GM12875 (cell line): ENCODE results near the gene SCUBE1.

ENCODE experiments used
- H3K4me3 ChIP-seq: one replicate; pipeline ENCODE4 v1.5.1; 2011; ENCODE audit warnings: low read depth, low read length, control low read depth
- TF ChIP-seq, protein P1 (sequence below): IDR thresholded peaks from 2 replicates; pipeline ENCODE4 v1.5.1; 2011; ENCODE audit warnings: low read depth, mild to moderate bottlenecking, control low read depth, inconsistent platforms, low read length, moderate library complexity, borderline replicate concordance; ENCODE audit not compliant: insufficient read depth

Gene SCUBE1

DNA sequence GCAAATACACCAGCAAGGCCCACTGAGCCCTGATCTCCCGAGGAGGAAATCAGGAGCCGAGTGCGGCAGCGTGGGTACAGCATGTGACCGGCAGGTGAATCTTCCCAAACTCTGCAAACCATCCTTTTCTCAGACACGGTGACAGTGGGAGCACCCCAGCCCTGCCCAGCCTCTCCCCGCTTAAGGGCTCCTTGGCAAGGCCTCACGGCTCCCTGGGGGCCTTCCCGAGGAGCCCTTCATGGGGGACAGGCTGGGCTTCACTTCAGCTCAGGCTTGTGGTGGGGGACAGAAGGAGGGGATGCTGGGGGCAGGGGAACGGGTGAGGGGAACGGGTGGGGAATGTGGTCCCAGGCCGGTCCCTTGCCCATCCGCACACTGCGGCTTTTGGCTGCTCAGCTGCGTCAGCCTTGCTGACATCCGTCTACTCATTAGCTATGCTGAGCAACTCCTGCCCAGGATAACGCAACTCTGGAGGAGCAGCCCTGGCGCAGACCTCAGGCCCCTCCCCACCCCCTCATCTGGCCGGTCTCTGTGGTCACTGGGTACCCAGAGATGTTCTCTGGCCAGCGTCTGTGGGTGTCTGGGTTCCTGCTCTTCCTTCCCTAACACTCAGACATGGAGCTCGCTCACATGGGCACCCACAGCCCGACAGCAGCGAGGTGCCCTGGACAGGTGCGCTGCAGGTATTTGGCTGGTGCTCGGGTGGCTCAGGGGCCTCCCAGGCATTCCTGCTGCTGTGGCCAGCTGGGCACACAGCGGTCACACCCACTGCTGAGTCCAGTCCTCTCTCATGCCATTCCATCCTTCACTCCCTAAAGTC lies 134.3 kb downstream of the SCUBE1 start:
- H3K4me3 ChIP-seq: no peak overlapping the region
- TF ChIP-seq, protein P1, sequence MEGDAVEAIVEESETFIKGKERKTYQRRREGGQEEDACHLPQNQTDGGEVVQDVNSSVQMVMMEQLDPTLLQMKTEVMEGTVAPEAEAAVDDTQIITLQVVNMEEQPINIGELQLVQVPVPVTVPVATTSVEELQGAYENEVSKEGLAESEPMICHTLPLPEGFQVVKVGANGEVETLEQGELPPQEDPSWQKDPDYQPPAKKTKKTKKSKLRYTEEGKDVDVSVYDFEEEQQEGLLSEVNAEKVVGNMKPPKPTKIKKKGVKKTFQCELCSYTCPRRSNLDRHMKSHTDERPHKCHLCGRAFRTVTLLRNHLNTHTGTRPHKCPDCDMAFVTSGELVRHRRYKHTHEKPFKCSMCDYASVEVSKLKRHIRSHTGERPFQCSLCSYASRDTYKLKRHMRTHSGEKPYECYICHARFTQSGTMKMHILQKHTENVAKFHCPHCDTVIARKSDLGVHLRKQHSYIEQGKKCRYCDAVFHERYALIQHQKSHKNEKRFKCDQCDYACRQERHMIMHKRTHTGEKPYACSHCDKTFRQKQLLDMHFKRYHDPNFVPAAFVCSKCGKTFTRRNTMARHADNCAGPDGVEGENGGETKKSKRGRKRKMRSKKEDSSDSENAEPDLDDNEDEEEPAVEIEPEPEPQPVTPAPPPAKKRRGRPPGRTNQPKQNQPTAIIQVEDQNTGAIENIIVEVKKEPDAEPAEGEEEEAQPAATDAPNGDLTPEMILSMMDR: no peak

DNA sequence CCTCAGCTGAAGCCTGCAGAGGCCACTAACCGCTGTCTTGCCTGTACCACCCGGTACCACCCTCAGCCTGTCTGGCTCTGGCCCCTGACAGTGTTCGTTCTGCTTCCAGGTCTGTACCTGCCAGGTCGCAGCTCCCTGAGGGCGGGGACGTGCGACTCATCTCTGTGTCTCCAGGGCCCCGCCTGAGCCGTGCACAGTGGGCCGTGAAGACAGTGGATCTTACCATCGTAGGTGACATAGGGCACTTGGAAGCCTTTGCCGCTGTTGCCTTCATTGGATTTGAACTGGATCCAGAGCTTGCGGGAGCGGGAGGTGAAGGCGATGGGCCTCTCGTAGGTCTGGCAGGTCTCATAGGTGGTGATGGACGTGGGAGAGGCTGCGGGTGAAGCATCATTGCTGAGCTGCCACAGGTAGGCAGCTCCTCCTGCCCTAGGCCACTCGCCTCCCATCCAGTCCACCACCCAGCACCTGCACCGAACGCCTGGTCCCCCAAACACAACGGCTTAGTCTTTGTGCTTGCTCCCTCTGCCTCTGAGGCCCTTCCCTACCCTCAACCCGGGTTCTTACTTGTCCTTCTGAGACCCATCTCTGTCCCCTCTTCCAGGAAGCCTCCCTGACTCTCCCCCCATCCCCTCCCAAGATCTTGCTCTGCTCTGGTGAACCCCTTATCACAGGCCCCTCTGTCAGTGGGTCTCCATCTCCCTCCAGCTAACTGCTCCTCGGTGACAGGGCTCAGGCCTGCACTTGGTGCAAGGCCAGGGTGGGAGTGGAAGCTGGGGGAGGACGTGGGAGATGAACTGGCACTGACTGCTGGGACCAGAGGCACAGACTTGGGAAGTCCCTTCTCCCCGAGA lies 135.1 kb downstream of the SCUBE1 start:
- H3K4me3 ChIP-seq: no peak overlapping the region

DNA sequence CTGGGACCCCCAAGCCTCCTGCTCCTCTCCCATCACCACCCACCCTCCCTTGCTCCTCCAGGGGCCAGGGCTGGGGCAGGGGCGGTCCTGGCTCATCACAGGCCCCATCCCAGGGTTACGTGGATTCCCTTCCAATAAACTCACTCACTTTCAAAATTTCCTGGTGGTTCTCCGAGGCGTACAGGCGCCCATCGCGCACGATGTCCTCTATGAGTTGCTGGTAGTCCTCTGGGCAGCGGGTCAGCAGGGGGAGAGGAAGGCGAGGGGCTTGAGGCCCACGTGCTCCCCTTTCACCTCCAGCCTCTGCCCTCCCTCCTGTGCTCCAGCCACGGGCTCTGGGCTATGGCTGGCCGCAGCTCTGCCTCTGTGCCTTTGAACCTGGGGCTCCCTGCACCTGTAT lies 135.8 kb downstream of the SCUBE1 start:
- H3K4me3 ChIP-seq: no peak overlapping the region
- TF ChIP-seq, protein P1: no peak

More for the DNA sequence above, 135.1 kb downstream of the SCUBE1 start:
- TF ChIP-seq, protein P1: no peak

DNA sequence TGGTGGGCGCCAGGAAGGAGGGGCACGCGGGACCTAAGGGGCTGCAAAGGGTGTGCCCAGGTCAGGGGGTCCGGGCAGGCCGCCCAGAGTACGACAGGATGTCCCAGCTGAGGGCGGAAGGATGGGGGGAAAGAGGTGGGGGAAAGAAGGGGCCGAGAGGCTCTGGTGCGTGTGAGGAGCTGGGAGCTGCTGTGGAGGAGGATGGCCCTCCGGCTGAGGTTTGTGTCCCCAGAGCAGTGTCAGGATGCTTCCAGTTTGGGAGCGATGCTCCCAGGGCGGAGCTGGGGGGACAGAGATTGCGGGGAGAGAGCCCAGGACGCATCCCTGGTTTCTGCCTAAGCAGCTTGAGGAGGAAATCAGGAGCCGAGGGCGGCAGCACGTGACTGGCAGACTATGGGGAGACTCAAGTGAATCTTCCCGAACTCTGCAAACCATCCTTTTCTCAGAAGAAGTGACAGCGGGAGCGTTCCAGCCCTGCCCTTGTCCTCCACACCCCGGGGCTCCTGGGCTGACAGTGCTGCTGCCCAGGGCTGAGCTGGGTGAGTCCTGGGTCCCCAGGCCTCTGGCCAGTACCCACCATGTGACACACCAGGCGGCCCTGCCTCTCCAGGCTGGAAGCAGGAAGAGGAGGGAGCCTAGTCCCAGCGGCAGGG lies 136.5 kb downstream of the SCUBE1 start:
- H3K4me3 ChIP-seq: no peak overlapping the region
- TF ChIP-seq, protein P1: no peak

DNA sequence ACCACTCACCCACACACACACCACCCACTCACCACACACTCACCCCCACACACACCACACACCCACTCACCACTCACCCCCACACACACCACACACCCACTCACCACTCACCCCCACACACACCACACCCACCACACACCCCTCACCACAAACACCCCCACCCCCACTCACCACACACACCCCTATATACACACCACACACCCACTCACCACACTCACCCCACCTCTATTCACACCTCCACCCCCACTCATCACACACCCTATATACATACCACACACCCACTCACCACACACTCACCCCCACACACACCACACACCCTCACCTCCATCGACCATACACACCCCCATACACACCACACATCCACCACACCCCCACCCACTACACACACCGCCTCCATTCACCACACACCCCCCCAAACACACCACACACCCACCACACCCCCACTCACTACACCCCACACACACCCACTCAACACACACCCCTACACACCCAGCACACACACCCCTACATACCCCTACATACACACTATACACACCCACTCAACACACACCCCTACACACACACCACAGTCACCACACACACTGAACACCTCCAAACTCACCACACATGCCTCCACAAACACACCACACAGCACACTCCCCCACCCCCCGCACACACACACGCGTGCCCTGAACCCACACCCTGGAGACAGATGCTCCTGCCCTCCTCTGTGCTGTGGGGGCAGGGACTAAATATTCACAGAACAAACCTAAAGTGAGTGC lies 137.2 kb downstream of the SCUBE1 start:
- no peak overlapping the region for H3K4me3 ChIP-seq
- TF ChIP-seq, protein P1: no peak

DNA sequence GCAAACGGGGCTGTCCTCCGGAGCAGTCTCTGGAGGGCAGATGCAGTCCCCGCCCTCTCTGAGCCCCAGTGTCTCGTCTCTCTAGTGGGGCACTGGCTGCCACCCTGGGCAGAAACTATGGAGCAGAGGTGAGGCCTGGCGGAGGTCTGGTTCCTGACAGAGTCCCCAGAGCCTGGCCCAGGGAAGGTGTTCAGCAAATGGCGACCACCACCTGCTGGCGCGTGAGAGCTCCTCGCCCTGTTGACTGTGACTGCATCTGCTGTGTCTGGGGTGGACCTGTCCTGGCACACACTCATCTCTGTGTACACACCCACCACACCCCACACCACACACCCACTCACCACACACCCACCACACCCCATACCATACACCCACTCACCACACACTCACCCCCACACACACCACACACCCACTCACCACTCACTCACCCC lies 137.9 kb downstream of the SCUBE1 start:
- TF ChIP-seq, protein P1: no peak
- no peak overlapping the region for H3K4me3 ChIP-seq
